NCI-H510A treated with DMSO at 0.1 percent for 48 hours (cell line): Measurements from ENCODE around the gene CCDC24.

Source experiments
- DNase-seq: peaks from one replicate; lab custom pipeline; 2025; lab: John Stamatoyannopoulos, UW

The CCDC24 gene

DNA sequence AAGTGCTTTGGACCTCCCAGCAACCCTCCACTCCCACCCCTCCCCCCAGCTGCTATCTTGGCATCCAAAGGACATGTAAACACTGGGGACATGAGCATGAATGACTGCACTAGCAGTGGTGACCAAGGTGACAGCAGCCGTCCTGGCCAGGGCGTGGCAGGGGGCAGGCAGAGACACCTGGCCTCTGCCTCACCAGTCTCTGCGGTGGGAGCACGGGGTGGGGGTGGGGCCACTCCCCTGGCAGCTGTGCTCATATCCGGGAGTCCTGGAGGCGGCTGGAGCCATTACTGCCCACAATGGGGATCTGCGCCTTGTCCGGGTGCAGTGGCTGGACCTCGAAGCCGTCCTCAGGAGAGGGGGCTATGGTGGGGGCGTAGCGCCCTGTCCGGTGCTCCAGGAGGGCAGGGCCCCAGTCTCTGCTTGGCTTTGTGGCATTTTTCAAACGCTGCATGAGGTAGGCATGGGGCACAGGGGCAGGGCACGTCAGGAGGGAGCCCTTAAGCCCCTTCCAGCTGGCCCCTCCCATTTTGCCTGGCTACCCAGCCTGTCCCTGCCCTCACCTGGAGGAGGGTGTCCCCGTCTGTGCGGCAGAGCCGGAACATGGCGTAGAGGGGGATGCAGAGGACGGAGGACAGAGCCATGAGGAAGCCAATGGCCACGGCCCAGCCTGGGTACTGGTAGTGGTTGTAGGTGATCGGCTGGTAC is 6.0 kb downstream of the CCDC24 start:
- DNase-seq, result peak; percentile 99

DNA sequence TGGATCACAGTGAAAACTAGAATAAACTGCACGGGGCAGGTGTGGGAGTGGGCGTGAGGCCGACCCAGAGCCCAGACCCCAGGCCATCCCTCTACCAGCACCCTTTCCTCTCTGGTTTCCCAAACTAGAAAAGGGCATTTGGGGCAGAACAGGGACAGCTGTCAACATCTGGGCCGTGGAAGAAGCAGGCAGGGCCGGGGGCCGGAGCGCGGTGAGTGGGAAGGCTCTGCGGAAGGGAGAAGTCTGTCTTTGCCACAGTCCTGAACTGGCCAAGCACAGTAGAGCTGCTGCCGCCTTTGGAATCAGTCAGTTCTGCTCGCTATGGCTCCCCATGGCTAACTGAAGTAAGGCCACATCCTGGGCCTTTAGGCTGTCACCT is 6.6 kb downstream of the CCDC24 start:
- no peak for DNase-seq

DNA sequence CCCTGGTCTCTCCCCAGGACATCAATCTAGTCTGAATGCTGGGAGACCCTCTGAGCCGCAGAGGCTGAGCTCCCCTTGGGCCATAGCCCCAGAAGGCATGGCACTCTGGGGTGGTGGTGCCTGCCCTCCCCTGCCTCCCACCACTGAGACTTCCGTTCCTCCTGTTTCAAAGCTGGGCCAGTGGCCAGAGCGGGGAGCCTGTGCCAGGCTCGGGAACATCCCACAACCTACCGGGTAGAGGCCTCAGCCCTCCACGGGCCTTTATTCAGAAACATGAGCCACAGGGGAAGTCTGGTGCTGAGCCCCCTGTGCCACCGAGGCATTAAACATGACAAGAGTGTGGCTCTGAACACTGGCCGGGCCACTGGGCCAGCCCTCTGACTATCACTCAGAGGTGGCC is 8.1 kb downstream of the CCDC24 start:
- no peak for DNase-seq

DNA sequence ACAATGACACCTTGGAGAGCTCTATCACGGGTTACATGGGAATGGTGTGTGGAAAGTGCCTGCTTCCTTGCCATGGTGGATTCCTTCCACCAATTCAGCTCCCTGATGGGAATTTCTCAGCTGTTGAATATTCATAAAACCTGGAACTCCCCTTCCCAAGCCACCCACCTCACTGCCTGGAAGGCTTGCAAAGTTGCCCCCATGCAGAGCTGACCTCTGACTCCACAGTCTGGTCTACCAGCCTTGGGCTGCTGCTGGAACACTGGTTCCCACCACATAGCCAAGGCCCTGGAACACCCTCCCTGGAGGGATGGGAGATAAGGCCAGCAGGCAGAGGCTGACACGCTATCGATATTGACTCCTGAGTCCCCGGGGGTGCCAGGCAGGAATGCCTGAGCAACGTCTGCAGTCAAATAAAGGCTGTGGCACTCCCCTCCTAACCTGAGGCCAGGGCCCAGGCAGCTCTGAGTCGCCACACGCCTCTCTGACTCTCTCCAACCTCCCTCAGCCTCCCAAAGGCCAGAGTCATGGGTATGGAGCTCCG is 8.8 kb downstream of the CCDC24 start:
- no peak for DNase-seq

DNA sequence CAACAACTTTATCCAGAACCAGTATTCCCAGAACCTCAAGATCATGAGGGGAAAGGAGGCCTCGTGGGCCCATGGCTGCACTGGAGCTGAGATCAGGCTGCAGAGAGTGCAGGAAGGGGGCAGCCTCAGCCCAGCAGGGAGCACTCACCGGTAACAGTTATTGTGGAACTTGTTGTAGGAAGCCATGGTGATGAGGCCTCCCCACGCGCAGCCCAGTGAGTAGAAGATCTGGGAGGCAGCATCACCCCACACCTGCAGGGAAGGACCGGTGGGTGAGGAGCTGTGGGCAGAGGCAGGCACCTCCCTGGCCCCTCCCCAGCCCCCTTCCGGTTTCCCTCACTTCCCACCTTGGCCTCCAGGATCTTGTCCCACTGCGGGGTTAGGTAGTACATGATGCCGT is 10.8 kb downstream of the CCDC24 start:
- no peak for DNase-seq

DNA sequence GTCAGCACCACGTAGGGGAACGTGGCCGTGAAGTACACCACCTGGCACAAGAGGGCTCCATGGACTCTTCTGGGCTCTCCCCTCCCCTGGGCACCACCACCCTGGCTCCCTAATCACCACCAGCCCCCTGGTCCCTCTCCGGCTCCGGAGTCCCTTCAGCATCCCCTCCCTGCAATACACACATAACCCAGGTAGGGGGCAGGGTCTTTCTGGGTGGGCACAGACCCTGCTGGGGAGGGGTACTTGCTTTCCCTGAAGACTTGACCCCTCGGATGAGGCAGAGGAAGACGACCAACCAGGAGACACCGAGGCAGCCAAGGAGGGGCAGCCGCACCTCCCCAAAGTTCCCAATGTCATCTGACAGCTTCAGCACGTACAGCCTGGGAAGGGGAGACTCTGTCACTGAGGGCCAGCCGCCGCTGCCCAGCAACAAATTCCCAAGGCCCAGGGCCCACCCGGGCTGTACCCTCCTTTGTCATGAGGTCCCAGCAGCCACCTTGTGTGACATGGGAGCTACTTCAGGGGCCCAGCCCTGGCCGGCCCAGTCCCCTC is 11.3 kb downstream of the CCDC24 start:
- DNase-seq, result no peak

DNA sequence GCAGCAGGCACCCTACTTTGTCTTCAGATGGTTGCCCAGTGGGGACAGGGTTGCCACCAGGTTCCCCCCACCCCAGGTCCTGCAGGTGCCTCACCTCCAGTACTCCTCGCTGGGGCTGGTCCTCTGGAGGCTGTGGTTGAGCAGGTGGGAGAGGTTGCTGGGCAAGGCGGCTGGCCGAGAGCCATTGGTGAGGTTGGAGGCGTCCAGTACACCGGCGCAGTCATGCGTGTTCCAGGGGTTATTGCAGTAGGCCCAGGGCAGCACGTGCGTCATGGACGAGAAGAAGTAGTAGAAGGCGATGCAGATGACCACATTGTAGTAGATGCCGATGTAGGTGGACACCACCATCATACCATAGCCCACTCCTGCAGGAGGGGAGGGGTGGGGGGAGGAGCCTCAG is 16.9 kb downstream of the CCDC24 start:
- no peak for DNase-seq

DNA sequence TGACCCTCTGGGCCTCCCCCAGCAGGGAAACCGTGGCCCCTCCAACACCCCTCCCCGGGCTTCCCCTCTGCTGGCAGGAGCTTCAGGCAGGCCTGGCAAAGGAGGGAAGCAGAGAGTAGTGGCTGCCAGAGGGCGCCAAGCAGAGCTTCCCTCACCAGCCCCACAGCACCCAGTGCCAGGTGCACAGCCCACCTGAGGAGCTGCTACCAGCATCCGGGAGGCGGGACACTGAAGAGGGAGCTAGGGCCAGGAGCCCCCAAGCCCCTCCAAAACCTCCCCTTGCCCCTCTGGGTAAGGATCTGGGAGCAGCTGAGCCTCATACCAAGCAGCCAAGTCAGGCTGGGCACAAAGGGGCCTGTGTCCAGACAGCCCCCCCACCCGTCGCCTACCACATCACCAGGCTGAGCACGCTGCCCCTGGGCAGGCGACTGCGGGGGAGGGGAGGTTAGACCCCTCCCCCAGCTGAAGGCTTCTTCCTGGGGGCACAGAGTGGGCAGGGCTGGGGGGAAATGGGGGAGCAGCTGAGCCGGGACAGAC is 19.6 kb downstream of the CCDC24 start:
- no peak for DNase-seq

DNA sequence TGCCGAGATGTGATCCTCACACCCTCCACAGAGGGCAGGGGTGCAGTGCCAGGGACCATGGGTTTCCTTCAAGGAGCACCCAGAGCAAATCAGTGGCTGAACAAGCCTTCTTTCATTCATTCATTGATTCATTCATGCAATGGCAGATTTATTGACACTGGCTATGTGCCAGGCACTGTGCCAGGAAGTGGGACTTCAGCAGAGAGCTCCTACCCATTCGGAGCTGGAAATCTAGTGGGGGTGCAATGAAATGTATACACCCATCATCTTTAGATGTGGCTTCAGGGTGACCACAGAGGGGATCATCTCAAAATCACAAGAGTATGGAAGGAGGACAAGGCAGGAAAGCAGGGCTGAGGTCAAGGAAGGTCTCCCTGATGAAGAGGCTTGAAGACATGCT is 21.0 kb downstream of the CCDC24 start:
- DNase-seq, result peak; percentile 45

DNA sequence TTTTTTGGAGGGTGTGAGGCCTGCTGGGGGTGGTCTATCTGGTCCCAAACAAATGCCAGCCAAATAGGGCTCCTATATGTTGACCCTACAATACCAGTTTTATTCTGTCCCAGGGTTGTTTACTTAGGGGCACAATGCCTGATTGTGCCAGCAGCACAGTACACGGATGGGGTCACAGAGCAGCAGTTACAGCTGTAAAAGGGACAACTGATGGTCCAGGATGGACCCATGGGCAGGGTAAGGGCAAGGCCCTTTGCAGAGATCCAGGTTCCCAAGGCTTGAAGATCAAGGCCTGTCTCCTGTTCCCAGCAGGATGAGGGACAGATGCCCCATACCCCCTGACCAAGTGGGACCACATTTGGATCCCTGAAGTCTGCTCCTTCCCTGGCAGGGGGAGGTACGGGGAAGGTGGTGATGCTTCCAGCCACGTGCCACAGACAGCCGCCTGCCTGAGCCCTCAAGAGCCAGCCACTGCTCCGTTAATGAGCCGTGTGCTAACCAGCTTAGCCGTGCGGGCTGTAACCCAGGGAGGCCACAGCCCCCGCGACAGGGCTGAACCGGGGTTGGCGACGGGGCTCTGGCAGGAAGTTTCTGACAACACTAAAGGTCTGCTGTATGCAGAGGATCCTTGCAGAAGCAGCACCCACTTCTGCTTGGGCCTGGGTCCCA is 21.7 kb downstream of the CCDC24 start:
- DNase-seq, result no peak

DNA sequence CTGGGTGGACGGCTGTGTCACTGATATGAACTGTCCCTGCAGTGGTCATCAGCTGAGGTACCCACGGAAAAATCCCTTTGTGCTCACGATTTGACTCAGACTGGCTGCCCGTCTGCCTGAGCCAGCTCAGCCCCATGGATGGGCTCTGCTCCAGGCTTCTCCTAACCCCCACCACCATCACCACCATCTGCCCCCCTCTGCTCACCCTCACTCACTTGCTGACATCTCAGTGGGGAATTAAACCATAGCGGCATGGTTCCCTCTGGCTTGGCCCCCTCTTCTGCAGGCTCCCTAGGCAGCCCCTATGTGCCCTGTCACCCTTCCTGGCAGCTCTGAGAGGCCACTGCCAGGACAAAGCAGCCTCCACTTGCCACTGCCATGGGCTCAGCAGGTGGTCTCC is 22.6 kb downstream of the CCDC24 start:
- no peak for DNase-seq

DNA sequence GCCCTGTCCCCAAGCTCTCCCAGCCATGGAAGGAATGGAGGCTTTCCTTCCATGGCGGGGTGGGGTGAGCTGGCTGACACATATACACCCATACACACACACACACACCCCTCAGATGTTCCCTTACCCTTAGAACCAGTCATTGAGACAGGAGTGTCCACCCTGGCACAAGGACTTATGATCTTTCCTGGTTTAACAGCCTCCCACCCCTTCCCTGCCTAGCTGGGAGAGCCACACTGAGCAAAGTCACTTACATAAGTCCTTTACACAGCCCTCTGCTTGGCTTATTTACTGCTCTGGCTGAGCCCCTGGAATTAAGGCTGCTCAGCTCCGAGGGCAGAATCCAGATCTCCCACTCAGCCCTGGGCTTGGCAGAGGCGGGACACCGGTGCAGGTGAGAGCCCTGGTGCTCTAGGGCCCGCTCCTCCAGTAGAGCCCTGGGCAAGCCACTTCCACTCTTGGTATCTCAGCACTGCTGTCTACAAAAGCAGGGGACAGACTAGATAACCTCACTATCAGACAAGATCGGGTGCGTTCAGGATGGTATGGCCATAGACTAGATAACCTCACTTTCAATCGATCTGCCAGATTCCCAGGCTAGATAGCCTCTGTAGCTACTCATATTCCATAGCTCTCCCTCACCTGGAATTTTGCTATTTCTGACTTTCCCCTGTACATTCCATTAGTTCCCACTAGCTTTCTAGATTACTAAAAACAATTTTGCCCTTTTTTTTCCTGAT is 23.1 kb downstream of the CCDC24 start:
- no peak for DNase-seq

DNA sequence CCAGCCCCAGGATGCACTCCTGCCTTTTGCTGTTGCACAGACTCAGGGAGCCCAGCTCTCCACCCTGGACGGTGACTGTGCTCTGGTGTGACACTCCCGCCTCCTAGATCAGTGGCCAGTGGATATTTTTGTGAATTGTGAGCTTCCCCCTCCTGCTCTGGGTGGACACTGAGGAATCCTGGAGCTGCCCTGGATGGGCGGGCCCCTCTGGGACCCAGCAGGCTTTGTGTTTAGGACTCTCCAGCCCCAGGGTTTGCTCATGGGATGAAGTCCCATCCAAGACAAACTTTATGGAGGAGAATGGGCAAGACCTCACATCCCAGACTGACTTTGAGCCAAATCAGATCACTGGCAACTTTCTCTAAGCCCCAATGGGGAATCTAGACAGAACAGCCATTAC is 23.8 kb downstream of the CCDC24 start:
- DNase-seq, result no peak

DNA sequence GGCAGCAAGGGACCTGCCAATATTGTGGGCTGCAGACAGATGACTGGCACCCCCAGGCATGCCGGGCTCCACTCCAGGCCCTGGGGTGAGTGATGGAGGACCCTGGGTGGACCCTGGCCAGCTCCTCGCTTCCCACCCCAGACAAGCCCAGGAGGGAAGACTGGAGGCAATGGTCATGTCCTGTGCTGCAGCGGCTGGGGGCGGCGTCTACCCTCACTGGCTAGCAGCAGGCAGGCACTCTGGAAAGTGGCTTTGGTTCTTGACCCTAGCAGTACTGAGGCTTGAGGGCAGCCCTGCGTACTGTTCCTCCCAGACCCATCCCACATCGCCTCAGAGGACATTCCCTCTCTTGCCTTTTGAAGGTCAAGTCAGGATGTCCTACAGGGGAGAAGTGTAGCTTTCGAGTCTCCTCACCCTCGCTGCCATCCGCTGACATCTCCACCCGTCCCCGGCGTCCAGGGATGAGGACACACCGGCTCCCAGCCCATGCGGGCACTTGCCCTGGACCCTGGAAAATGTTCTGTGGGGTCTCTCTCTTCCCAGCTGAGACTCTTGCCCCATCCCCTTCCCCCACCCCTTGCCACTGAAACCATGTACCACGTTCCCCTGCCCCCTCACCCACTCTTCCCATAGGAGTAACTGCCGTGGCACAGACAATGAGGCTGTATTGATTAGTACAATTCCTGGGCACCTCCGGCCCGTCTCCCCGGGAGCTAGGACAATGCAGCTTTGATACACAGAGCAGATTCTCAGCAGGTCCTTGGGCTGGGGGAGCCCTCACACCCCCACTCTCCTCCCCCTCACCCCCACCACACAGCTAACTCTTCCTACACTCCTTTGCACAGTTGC is 24.9 kb downstream of the CCDC24 start:
- no peak for DNase-seq

DNA sequence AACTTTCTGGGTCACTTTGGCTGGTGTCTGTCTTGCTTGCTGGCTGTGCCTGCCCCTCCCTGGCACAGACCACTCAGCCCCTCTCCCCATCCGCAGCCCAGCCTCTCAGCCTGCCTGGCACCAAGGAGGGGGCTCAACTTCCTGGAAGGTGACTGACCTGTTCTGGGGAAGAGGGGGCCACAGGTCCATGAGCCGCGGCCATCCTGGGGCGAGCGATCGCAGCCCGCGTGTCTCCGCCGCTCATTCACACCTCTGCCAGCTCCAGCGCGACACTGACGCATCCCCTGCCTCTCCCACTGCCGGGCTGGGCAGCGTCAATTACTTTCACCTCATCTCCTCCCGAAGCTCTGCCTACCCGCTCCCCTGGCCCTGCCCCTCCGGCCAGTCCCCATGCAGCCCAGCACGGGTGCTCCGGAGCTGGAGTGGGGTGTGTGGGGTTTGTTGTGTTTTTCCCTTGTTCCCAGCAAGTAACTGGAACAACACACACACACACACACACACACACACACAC is 25.5 kb downstream of the CCDC24 start:
- DNase-seq, result no peak

DNA sequence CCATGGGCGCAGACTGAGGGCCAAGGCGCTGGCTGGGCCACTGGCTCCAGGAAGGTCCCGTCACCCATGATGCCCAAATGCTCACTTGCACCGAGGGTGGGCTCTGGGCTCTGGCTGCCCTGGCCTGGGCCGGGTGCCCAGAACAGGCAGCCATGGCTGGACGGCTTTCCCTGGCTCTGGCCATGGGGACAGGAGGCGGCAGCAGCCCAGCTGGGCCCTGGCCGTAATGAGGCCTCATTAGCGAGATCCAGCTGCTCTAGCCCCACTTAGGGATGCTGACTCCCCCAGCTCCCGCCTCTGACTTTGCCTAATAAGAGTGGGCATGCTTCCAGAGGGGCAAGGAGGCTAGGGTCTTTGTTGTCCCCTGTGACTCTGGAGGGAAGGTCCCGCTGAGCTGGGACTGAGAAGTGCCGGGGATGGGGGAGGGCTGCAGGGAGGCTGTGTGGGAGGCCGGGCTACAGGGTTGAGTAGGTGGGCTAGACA is 28.1 kb downstream of the CCDC24 start:
- no peak for DNase-seq

DNA sequence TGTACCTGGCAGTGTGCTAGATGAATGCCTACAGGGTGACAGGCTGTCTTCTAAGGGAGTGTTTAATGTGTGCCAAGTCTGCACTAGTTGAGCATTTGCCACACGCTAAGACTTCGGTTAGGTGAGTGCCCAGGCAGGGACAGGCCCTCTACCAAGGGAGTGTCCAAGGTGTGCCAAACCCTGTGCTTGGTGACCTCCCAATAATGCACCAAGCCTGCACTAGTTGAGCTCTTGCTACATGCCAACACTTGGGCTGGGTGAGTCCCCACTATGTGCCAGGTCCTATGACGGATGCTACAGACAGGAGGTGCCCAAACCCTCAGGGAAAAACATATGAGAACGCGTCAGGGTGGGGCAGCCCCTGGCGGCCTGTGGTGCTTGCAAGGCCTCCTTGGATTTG is 29.1 kb downstream of the CCDC24 start:
- DNase-seq, result no peak

DNA sequence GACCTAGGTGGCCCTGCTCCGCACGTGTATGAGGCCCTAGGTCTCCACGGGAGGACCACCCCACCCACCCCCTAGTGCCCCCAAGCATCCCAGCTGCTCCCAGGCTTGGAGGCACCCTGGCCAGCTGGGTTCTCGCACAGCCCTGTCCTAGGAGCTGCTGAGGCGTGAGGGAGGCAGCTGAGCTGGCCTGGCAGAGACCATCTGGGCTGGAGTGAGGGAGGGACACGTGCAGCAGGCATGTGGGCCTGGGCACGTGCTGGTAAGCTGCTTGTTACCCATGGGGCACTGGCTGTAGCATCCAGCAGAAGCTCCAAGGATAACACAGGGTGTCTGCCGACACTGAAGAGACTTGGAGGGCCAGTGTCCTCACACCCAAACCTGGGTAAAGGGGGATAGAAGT is 29.8 kb downstream of the CCDC24 start:
- DNase-seq, result no peak

DNA sequence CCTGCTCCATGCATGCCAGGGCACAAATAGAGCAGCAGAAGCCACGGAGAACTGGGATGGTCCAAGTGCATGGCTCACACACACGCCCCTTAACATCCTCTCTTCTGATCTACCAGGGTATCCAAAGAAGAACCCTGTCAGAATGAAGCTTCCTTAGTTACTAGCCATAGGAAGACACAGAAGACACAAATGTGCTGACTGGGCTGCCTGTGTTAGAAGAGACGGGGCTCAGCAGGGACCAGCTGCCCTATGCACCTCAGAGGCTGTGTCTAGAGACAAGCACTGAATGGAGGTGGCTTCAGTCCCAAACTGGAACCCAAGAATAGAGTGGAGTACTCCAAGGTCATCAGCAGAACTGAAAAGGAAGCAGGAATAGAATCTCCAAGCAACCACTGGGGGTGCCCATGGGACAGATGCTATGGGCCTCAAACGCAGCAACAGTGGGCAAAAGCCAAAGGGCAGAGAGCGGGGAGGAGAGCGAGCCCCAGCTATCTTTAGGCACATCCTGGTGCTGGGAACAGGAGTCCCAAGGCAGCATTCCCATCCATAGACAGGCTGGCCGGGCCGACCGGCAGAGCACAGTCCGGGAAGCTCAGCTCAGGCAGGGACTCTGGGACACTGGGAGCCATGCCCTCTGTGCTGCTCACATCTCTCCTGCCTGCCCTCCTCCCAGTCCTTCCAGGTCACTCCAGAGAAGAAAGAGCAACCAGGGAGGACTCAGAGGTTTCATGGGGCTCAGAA is 30.4 kb downstream of the CCDC24 start:
- DNase-seq, result no peak
